IMR-90 (cell line): ENCODE measurements around the gene FNDC3B. TPM values are rescaled to one million over a fixed set of nuclear protein-coding genes. Genes with fewer than 3 reads are reported as not detected.

ENCODE experiments used
- ATAC-seq: fragments of 200-7000 bp; cut with Tn5 transposase; 2 replicates; pipeline ENCODE4 v1.9.1; 2020; ENCODE audit warnings: low read depth, mild to moderate bottlenecking, moderate library complexity
- BruUV-seq: library from RNA; stranded (reverse); fragments of 400-500 nt; replicated peaks from 2 replicates; lab custom pipeline; 2021; lab: Mats Ljungman, UMichigan
- CTCF ChIA-PET: fragments of 300-600 bp; formaldehyde crosslinking; extraction: SDS; loops from one replicate; lab custom pipeline; 2021; ENCODE audit warnings: antibody characterized with exemption; lab: Yijun Ruan, JAX
- POLR2A ChIA-PET: fragments of 300-600 bp; sonication (Branson Sonifier 250); formaldehyde crosslinking; loops from one replicate; lab custom pipeline; 2022; ENCODE audit warnings: antibody characterized with exemption; ENCODE audit not compliant: unreplicated experiment; lab: Charles Lee
- DNase-seq: peaks from one replicate; pipeline ENCODE4 v3.0.0; 2013
- H2AFZ ChIP-seq: replicated peaks from 2 replicates; pipeline ENCODE3; 2013; ENCODE audit warnings: low read length, mild to moderate bottlenecking; ENCODE audit not compliant: poor library complexity
- H2AK5ac ChIP-seq: 2 replicates; pipeline ENCODE4 v1.6.1; 2013; ENCODE audit warnings: low read depth, low read length, inconsistent platforms
- H2AK9ac ChIP-seq: replicated peaks from 2 replicates; pipeline ENCODE3; 2013; ENCODE audit warnings: mild to moderate bottlenecking, low read depth, low read length, moderate library complexity; ENCODE audit not compliant: poor library complexity
- H2BK120ac ChIP-seq: 2 replicates; pipeline ENCODE4 v1.6.1; 2013; ENCODE audit warnings: low read depth, low read length, inconsistent platforms
- H2BK15ac ChIP-seq: 3 replicates; pipeline ENCODE4 v1.6.1; 2013; ENCODE audit warnings: low read depth, low read length, inconsistent platforms
- H2BK20ac ChIP-seq: 2 replicates; pipeline ENCODE4 v1.6.1; 2013; ENCODE audit warnings: low read depth, mild to moderate bottlenecking, inconsistent platforms, low read length, moderate library complexity
- H2BK5ac ChIP-seq: 2 replicates; pipeline ENCODE4 v1.6.1; 2013; ENCODE audit warnings: mild to moderate bottlenecking, low read depth, low read length, inconsistent platforms; ENCODE audit not compliant: poor library complexity, severe bottlenecking
- H3K14ac ChIP-seq: replicated peaks from 2 replicates; pipeline ENCODE4 v1.6.1; 2013; ENCODE audit warnings: low read depth, low read length, inconsistent platforms
- H3K18ac ChIP-seq: 2 replicates; pipeline ENCODE4 v1.6.1; 2013; ENCODE audit warnings: low read depth, low read length, control low read depth
- H3K23ac ChIP-seq: 2 replicates; pipeline ENCODE4 v1.6.1; 2013; ENCODE audit warnings: low read depth, low read length, inconsistent platforms
- H3K27ac ChIP-seq: 2 replicates; pipeline ENCODE4 v1.5.1; 2013; ENCODE audit warnings: mild to moderate bottlenecking, control low read depth, low read length; ENCODE audit not compliant: insufficient read depth
- H3K27me3 ChIP-seq: 2 replicates; pipeline ENCODE4 v1.6.1; 2013; ENCODE audit warnings: low read length; ENCODE audit not compliant: control insufficient read depth, insufficient read depth
- H3K36me3 ChIP-seq: 2 replicates; pipeline ENCODE4 v1.6.1; 2013; ENCODE audit warnings: low read length, mixed read lengths; ENCODE audit not compliant: control insufficient read depth, insufficient read depth
- H3K4ac ChIP-seq: 2 replicates; pipeline ENCODE4 v1.6.1; 2013; ENCODE audit warnings: low read depth, low read length, inconsistent platforms
- H3K4me1 ChIP-seq: 2 replicates; pipeline ENCODE4 v1.6.1; 2013; ENCODE audit warnings: low read length, mixed read lengths; ENCODE audit not compliant: control insufficient read depth, insufficient read depth
- H3K4me2 ChIP-seq: 2 replicates; pipeline ENCODE4 v1.6.1; 2013; ENCODE audit warnings: low read depth, mild to moderate bottlenecking, control low read depth, low read length, moderate library complexity
- H3K4me3 ChIP-seq: 2 replicates; pipeline ENCODE4 v1.5.1; 2013; ENCODE audit warnings: low read depth, mild to moderate bottlenecking, control low read depth, low read length, moderate library complexity; ENCODE audit not compliant: insufficient read depth
- H3K56ac ChIP-seq: 2 replicates; pipeline ENCODE4 v1.6.1; 2013; ENCODE audit warnings: low read length, inconsistent platforms; ENCODE audit not compliant: insufficient read depth; ENCODE audit errors: extremely low read depth
- H3K79me1 ChIP-seq, 2 experiments: 2 replicates each; pipeline ENCODE4 v1.6.1; 2013; ENCODE audit warnings: low read length in 2 of 2, inconsistent platforms in 1 of 2, low read depth in 1 of 2
- H3K9ac ChIP-seq: 2 replicates; pipeline ENCODE4 v1.6.1; 2013; ENCODE audit warnings: low read depth, low read length, control low read depth
- H3K9me1 ChIP-seq: 2 replicates; pipeline ENCODE4 v1.6.1; 2013; ENCODE audit warnings: low read length, inconsistent platforms; ENCODE audit not compliant: insufficient read depth
- H3K9me3 ChIP-seq: 2 replicates; pipeline ENCODE4 v1.6.1; 2013; ENCODE audit warnings: low read length; ENCODE audit not compliant: control insufficient read depth, insufficient read depth
- H4K20me1 ChIP-seq: 2 replicates; pipeline ENCODE4 v1.6.1; 2013; ENCODE audit warnings: low read length, inconsistent platforms; ENCODE audit not compliant: insufficient read depth
- H4K5ac ChIP-seq: 2 replicates; pipeline ENCODE4 v1.6.1; 2013; ENCODE audit warnings: mild to moderate bottlenecking, low read depth, low read length, control low read depth
- H4K8ac ChIP-seq, 2 experiments: 2 replicates each; pipeline ENCODE4 v1.6.1; 2013; ENCODE audit warnings: low read depth in 2 of 2, low read length in 2 of 2, control low read depth in 1 of 2, inconsistent platforms in 1 of 2
- H4K91ac ChIP-seq: 2 replicates; pipeline ENCODE4 v1.6.1; 2013; ENCODE audit warnings: low read depth, low read length, inconsistent platforms; ENCODE audit not compliant: insufficient read depth
- BHLHE40 ChIP-seq: fragments of 150-350 bp; IDR thresholded peaks from 2 replicates; pipeline ENCODE4 v1.6.1; 2016; ENCODE audit warnings: mild to moderate bottlenecking, low read depth, low read length
- ELK1 ChIP-seq: fragments of 150-350 bp; IDR thresholded peaks from 2 replicates; pipeline ENCODE4 v1.6.1; 2016; ENCODE audit warnings: low read depth, mild to moderate bottlenecking, low read length, moderate library complexity, borderline replicate concordance
- MAFK ChIP-seq: IDR thresholded peaks from 2 replicates; pipeline ENCODE4 v1.6.1; 2012; ENCODE audit warnings: low read depth, low read length, improper control_type of control experiment
- MAZ ChIP-seq: IDR thresholded peaks from 2 replicates; pipeline ENCODE4 v1.6.1; 2012; ENCODE audit warnings: low read depth, mild to moderate bottlenecking, low read length, improper control_type of control experiment, moderate library complexity, borderline replicate concordance
- SMC3 ChIP-seq: fragments of 150-350 bp; IDR thresholded peaks from 2 replicates; pipeline ENCODE4 v1.6.1; 2016; ENCODE audit warnings: low read depth, mild to moderate bottlenecking, antibody characterized with exemption, low read length, moderate library complexity
- WGBS, 2 experiments: methylation state at CpG; one replicate each; pipeline versions ENCODE4 v1.1.5 to v1.1.7; 2013; ENCODE audit warnings: missing lambda C conversion rate in 2 of 2; ENCODE audit not compliant: insufficient read length in 1 of 2; ENCODE audit errors: extremely low coverage in 2 of 2; 5-methylcytosine and 5-hydroxymethylcytosine counted together
- dilution Hi-C: fragments of 300-500 bp; cut with HindIII; formaldehyde crosslinking; loops from one replicate; pipeline ENCODE4 v1.14.3; 2018; ENCODE audit warnings: low sequenced_read_pairs; ENCODE audit not compliant: unreplicated experiment
- in situ Hi-C: fragments of 300-500 bp; cut with MboI; formaldehyde crosslinking; loops from 3 replicates; pipeline ENCODE4 v1.14.3; 2019; ENCODE audit warnings: low sequenced_read_pairs, inconsistent platforms, mixed read lengths
- intact Hi-C: fragments of 100-400 bp; cut with micrococcal nuclease; formaldehyde crosslinking; loops from 2 replicates; pipeline ENCODE4 v1.10.0; 2022
- polyA plus RNA-seq, 3 experiments: library from polyadenylated mRNA; depleted of rRNA; stranded (reverse); fragments of >200 nt; gene quantifications; 2 replicates each; pipeline ENCODE4 v1.2.3, GENCODE V29; 2012; ENCODE audit warnings: low replicate concordance in 1 of 3
- total RNA-seq: library from RNA; depleted of rRNA; stranded (reverse); fragments of >200 nt; gene quantifications from 2 replicates; pipeline ENCODE4 v1.2.3, GENCODE V29; 2012

The FNDC3B gene
- total and polyA plus RNA-seq, 2 of the 4 experiments (the other 2 are of a cell fraction) = 23.9 to 150 TPM

- no peak overlapping the region for H3K27ac ChIP-seq
- no TSS peak for BruUV-seq
- H3K18ac ChIP-seq = no peak overlapping the region
- WGBS, 2 experiments = 100% methylated on average over 1 of the region's 4 CpGs; no CpG with 5 or more reads in 1 of the 2 experiments
- CTCF ChIA-PET = no interaction called here
- dilution Hi-C loops (no loop called here), in situ Hi-C loops (no loop called here), intact Hi-C loops (no loop called here)
- TF ChIP-seq SMC3 (no peak), MAZ (no peak), MAFK (no peak), BHLHE40 (no peak), ELK1 (no peak)
- peaks cover 13% of the 10 kb centered on the region for H3K4me1 ChIP-seq
- no peak overlapping the region for H2AK5ac ChIP-seq
- no peak overlapping the region for H3K23ac ChIP-seq
- no peak overlapping the region for H3K4me3 ChIP-seq
- no peak overlapping the region for H4K8ac ChIP-seq
- H4K91ac ChIP-seq = no peak overlapping the region
- H3K4me2 ChIP-seq = no peak overlapping the region
- no peak overlapping the region for H2BK120ac ChIP-seq
- H3K79me1 ChIP-seq = peaks cover 61 to 91% of the 10 kb centered on the region in 2 experiments
- peaks cover 51% of the 10 kb centered on the region; the same call in 1 of the 2 replicates for H4K20me1 ChIP-seq
- no peak overlapping the region for H3K14ac ChIP-seq
- POLR2A ChIA-PET = no interaction called here
- H2AK9ac ChIP-seq = no peak overlapping the region
- H2AFZ ChIP-seq = no peak overlapping the region
- H3K9me3 ChIP-seq = no peaks in the 10 kb centered on the region
- ATAC-seq (no peak), DNase-seq (no peak)
- no peak overlapping the region for H3K9ac ChIP-seq
- no peak overlapping the region for H3K4ac ChIP-seq
- H3K36me3 ChIP-seq = peaks cover 38% of the 10 kb centered on the region
- H4K5ac ChIP-seq = no peak overlapping the region
- H2BK20ac ChIP-seq = no peak overlapping the region
- H3K27me3 ChIP-seq = no peaks in the 10 kb centered on the region
- no peak overlapping the region for H2BK5ac ChIP-seq
- peaks cover 35% of the 10 kb centered on the region for H3K9me1 ChIP-seq
- H3K56ac ChIP-seq = no peak overlapping the region
- H2BK15ac ChIP-seq = no peak overlapping the region
These were observed 249.3 kb downstream of the FNDC3B start for GRCh38 chr3:172288651-172289050.
